Skeletal muscle tissue (tissue), 4 donors: ENCODE measurements around the gene BCL7B. TPM values are rescaled to one million over a fixed set of nuclear protein-coding genes. Genes with fewer than 3 reads are reported as not detected.
"Not testable (repeated sequence)": the region's sequence is repeated elsewhere in the genome, so short reads cannot be mapped to it uniquely, and the experiment has no call there.

Experiments
- H3K27ac ChIP-seq: one replicate; pipeline ENCODE4 v1.7.0; 2013; ENCODE audit warnings: mild to moderate bottlenecking, low read depth, low read length, inconsistent platforms
- H3K27me3 ChIP-seq, 3 donors: one replicate each; pipeline ENCODE4 v1.7.0; 2013; ENCODE audit warnings: low read length in 3 of 3; ENCODE audit not compliant: control insufficient read depth in 3 of 3, insufficient read depth in 3 of 3
- H3K36me3 ChIP-seq, 3 donors: one replicate each; pipeline ENCODE4 v1.7.0; 2013; ENCODE audit warnings: low read length in 3 of 3; ENCODE audit not compliant: control insufficient read depth in 3 of 3, insufficient read depth in 3 of 3
- H3K4me1 ChIP-seq, 3 donors: one replicate each; pipeline ENCODE4 v1.7.0; 2013; ENCODE audit warnings: low read length in 3 of 3, mild to moderate bottlenecking in 3 of 3; ENCODE audit not compliant: control insufficient read depth in 3 of 3, insufficient read depth in 3 of 3
- H3K4me3 ChIP-seq, 3 donors: one replicate each; pipeline ENCODE4 v1.7.0; 2013; ENCODE audit warnings: low read length in 3 of 3
- H3K9ac ChIP-seq, 3 donors: one replicate each; pipeline ENCODE4 v1.7.0; 2013; ENCODE audit warnings: low read length in 3 of 3, mild to moderate bottlenecking in 3 of 3, moderate library complexity in 2 of 3, low read depth in 1 of 3
- H3K9me3 ChIP-seq, 3 donors: one replicate each; pipeline ENCODE4 v1.7.0; 2013; ENCODE audit warnings: low read length in 3 of 3; ENCODE audit not compliant: control insufficient read depth in 3 of 3
- total RNA-seq: library from RNA; depleted of rRNA; stranded (reverse); fragments of >200 nt; gene quantifications from one replicate; pipeline ENCODE4 v1.2.3, GENCODE V29; 2014
- donor health status: Osteomylitis.

BCL7B gene
- total RNA-seq, 1 donor from 2014 or later = 6.8 TPM

DNA sequence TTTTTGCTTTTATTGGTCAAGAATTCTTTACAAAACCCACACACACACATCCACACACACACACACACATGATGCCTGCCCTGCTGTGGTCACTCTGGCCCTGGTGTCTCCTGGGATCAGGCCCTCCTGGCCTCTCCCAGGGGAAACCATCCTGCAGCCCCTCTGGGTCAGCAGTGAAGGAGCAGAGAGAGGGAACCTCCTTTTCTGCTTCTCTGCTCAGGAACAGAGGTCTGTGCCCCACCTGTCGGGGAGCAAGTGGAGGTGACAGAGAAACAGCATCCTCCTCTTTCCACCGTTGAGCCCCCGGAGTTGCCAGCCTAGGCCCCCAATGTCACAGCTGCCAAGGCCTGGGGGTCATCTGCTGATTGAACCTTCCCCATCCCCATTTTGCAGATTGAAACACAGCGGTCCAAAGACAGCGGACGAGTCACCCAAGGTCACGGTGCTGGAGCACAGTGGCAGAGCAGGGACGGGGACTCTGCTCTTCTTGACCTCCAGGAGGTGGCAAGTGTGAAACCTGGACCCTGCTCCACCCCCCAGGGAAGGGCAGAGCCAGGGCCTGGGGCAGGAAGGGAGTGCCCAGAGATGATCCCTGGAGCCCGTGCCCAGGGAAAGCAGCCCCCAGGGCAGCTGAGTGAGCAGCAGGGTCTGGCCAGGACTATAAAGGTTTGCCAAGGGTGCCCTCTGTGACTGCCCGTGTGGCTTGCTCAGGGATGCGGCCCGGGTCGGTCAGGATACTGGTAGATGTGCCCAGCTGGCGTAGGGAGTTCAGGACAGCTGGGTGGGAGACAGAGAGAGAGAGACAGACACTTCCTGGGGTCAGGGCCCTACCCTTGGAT, 35.9 kb upstream of the BCL7B start:
- H3K4me3 ChIP-seq = no peak overlapping the region
- H3K9me3 ChIP-seq = no peaks in the 10 kb centered on the region
- H3K9ac ChIP-seq = no peak overlapping the region
- H3K27ac ChIP-seq = no peak overlapping the region
- H3K36me3 ChIP-seq = peaks cover 0 to 12% (median 2%) of the 10 kb centered on the region in 3 donors
- H3K27me3 ChIP-seq = no peaks in the 10 kb centered on the region
- H3K4me1 ChIP-seq = no peaks in the 10 kb centered on the region

GRCh38 chr7:73586911-73587310, 29.4 kb upstream of the BCL7B start:
- Histone ChIP-seq H3K27ac (no peak overlapping the region), H3K9me3 (no peaks in the 10 kb centered on the region), H3K9ac (no peak overlapping the region), H3K4me3 (no peak overlapping the region), H3K4me1 (peaks cover 4 to 9% (median 5%) of the 10 kb centered on the region in 3 donors), H3K27me3 (no peaks in the 10 kb centered on the region), H3K36me3 (no peaks in the 10 kb centered on the region)

DNA sequence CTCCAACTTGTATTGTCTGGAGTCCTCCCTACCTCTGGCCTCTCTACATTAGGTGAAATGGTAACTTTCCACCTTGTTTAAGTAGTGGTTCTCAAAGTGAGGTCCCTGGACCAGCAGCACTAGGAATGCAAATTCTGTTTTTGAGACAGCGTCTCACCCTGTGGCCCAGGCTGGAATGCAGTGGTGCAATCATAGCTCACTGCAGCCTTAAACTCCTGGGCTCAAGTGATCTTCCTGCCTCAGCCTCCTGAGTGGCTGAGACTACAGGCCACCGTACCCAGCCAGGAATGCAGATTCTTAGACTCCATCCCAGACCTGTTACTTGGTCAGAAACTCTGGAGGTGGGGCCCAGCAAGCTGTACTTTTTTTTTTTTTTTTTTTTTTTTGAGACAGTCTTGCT, 27.7 kb upstream of the BCL7B start:
- H3K9ac ChIP-seq = no peak overlapping the region
- no peaks in the 10 kb centered on the region for H3K27me3 ChIP-seq
- no peak overlapping the region for H3K4me3 ChIP-seq
- no peak overlapping the region for H3K27ac ChIP-seq
- H3K36me3 ChIP-seq = no peaks in the 10 kb centered on the region
- H3K4me1 ChIP-seq = peaks cover 4 to 9% (median 5%) of the 10 kb centered on the region in 3 donors
- H3K9me3 ChIP-seq = no peaks in the 10 kb centered on the region

- no peak overlapping the region for H3K4me3 ChIP-seq
- no peak overlapping the region for H3K9ac ChIP-seq
- peaks cover 4 to 14% (median 10%) of the 10 kb centered on the region in 3 donors for H3K4me1 ChIP-seq
- H3K36me3 ChIP-seq = no peaks in the 10 kb centered on the region
- H3K9me3 ChIP-seq = no peaks in the 10 kb centered on the region
- H3K27me3 ChIP-seq = no peaks in the 10 kb centered on the region
- no peak overlapping the region for H3K27ac ChIP-seq
Measured at GRCh38 chr7:73582664-73583202, 25.2 kb upstream of the BCL7B start.

DNA sequence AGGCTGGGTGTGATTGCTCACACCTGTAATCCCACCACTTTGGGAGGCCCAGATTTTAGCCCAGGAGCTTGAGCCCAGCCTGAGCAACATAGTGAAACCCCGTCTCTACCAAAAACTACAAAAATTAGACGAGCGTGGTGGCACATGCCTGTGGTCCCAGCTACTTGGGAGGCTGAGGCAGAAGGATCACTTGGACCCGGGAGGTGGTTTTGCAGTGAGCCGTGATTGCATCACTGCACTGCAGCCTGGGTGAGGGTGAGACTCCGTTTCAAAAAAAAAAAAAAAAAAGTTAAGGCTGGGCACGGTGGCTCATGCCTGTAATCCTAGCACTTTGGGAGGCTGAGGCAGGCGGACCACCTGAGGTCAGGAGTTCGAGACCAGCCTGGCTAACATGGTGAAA, 23.5 kb upstream of the BCL7B start:
- H3K9me3 ChIP-seq, H3K36me3 ChIP-seq, H3K4me3 ChIP-seq, H3K27me3 ChIP-seq, H3K27ac ChIP-seq, H3K9ac ChIP-seq: not testable (repeated sequence)
- peaks cover 15 to 21% (median 16%) of the 10 kb centered on the region in 3 donors for H3K4me1 ChIP-seq

- H3K4me3 ChIP-seq = peak within 1 kb of the TSS; percentile 81 to 88 (median 85)
- H3K36me3 ChIP-seq = peaks cover 13 to 14% (median 14%) of the 10 kb centered on the region in 3 donors
- peaks cover 15 to 21% (median 16%) of the 10 kb centered on the region in 3 donors for H3K4me1 ChIP-seq
- peak within 1 kb of the TSS; percentile 88 to 96 (median 88) for H3K9ac ChIP-seq
- no peaks in the 10 kb centered on the region for H3K27me3 ChIP-seq
- no peaks in the 10 kb centered on the region for H3K9me3 ChIP-seq
- peak within 1 kb of the TSS; percentile 90 for H3K27ac ChIP-seq
Measured at GRCh38 chr7:73578342-73579128, 21.0 kb upstream of the BCL7B start, which contains the start of gene TBL2. TBL2 (minus strand) TSS chr7:73578579; CDS start chr7:73578549, 30 bp downstream.

DNA sequence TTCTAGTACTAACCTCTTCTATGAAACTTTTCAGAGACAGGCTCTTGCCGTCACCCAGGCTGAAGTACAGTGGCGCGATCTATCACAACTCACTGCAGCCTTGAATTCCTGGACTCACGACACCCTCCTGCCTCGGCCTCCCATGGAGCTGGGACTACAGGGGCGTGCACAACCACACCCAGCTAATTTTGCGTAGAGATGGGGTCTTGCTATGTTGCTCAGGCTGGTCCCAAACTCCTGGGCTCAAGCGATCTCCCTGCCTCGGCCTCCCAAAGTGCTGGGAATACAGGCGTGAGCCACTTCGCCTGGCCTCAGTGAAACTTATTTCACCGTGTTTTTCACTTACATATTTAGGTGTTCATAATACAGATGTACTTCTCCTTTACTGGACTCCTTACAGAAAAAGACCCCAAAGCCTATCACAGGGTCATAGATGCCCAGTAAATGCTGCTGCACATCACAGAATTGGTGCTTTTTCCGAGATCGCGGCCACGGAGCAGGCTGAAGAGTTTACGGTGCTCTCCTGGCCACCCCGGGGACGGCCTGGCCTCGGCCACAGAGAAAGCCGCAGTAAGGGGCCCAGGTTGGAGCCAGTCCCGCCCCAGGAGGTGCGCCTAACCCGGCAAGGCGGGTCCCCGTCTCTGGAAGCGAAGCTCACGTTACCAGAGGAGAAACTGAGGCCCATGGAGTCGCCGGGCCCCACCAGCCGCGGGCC, 20.3 kb upstream of the BCL7B start:
- peaks cover 15 to 21% (median 16%) of the 10 kb centered on the region in 3 donors for H3K4me1 ChIP-seq

DNA sequence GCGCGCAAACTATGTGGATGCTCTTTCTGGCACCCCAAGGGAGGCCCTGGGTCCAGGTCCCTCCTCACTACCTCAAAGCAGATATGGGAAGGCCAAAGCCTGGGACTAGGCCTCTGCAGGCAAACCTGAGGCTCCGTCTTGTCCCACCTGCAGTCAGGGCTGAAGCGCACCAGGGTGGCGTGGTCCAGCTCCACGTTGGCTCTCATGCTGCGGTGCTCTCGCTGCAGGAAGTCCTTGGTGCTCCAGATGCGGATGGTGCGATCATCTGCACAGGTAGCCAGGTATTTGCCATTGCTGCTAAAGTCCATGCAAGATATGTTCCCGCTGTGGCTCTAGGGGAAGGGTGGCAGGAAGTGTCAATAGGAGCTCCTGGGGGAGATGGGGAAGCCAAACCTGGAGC, 16.3 kb upstream of the BCL7B start:
- peaks cover 43 to 50% (median 47%) of the 10 kb centered on the region in 3 donors for H3K36me3 ChIP-seq
- H3K9ac ChIP-seq = no peak overlapping the region
- no peak overlapping the region for H3K4me3 ChIP-seq
- H3K27ac ChIP-seq = no peak overlapping the region
- no peaks in the 10 kb centered on the region for H3K9me3 ChIP-seq
- no peaks in the 10 kb centered on the region for H3K27me3 ChIP-seq
- H3K4me1 ChIP-seq = peaks cover 10 to 16% (median 16%) of the 10 kb centered on the region in 3 donors

More for the DNA sequence above, 20.3 kb upstream of the BCL7B start:
- Histone ChIP-seq H3K36me3 (peaks cover 21% of the 10 kb centered on the region in 3 donors), H3K27me3 (no peaks in the 10 kb centered on the region), H3K9ac (peak overlapping the region; percentile 88 to 96 (median 88)), H3K4me3 (peak overlapping the region; percentile 81 to 88 (median 85)), H3K9me3 (no peaks in the 10 kb centered on the region), H3K27ac (peak overlapping the region; percentile 90)

DNA sequence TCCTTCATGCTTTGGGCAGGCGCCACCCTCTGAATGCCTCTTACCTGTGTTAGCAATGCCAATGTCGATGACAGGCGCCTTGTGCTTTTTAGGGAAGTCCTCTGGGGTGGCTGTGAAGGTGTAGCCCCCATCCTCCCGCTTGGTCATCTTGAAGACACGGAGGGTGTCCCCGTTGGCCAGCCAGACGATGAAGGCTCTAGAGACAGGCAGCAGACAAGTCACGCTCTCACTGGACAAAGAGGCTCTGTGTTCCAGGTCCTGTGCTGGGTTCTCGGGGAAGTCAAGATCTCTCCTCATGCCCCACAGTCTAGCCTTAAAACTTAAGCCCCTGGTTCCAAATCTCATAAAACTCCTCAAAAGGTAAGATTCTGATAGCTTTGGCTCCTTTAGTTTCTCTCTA, 15.8 kb upstream of the BCL7B start:
- Histone ChIP-seq H3K4me3 (no peak overlapping the region), H3K9ac (no peak overlapping the region), H3K36me3 (peaks cover 43 to 50% (median 47%) of the 10 kb centered on the region in 3 donors), H3K9me3 (no peaks in the 10 kb centered on the region), H3K27me3 (no peaks in the 10 kb centered on the region), H3K4me1 (peaks cover 10 to 16% (median 15%) of the 10 kb centered on the region in 3 donors), H3K27ac (no peak overlapping the region)
